H1 (cell line): ENCODE measurements around the gene RTN4. TPM values are rescaled to one million over a fixed set of nuclear protein-coding genes. Genes with fewer than 3 reads are reported as not detected.

ENCODE experiments used
- CTCF ChIA-PET: fragments of 300-600 bp; sonication (Branson Sonifier 250); formaldehyde crosslinking; loops from one replicate; lab custom pipeline; 2021; ENCODE audit not compliant: partially characterized antibody; lab: Charles Lee
- POLR2A ChIA-PET: fragments of 300-600 bp; sonication (Branson Sonifier 250); formaldehyde crosslinking; loops from one replicate; lab custom pipeline; 2021; ENCODE audit warnings: inconsistent platforms; ENCODE audit not compliant: partially characterized antibody; lab: Charles Lee
- DNase-seq, 2 experiments: peaks; one replicate each; pipeline versions ENCODE4 v3.0.0 to v3.0.0-alpha.2; 2010 to 2022; ENCODE audit warnings: low spot score in 2 of 2, low read depth in 1 of 2, mixed read lengths in 1 of 2
- FAIRE-seq: peaks from 2 replicates; lab custom pipeline; 2011; peaks lifted over from hg19 to GRCh38; lab: Jason Lieb, UNC
- H2AFZ ChIP-seq: 2 replicates; pipeline ENCODE4 v1.8.1; 2012; ENCODE audit warnings: low read length, inconsistent platforms
- H2AK5ac ChIP-seq: 2 replicates; pipeline ENCODE4 v1.6.1; 2013; ENCODE audit warnings: low read depth, low read length
- H2BK120ac ChIP-seq: replicated peaks from 2 replicates; pipeline ENCODE3; 2013; ENCODE audit warnings: low read depth, low read length, inconsistent platforms
- H2BK12ac ChIP-seq: 2 replicates; pipeline ENCODE4 v1.6.1; 2013; ENCODE audit warnings: low read depth, low read length
- H2BK15ac ChIP-seq: 2 replicates; pipeline ENCODE4 v1.6.1; 2013; ENCODE audit warnings: low read length
- H2BK20ac ChIP-seq: 2 replicates; pipeline ENCODE4 v1.6.1; 2013; ENCODE audit warnings: low read length
- H2BK5ac ChIP-seq: 2 replicates; pipeline ENCODE4 v1.6.1; 2013; ENCODE audit warnings: low read depth, low read length
- H3K14ac ChIP-seq: 2 replicates; pipeline ENCODE4 v1.6.1; 2013; ENCODE audit warnings: inconsistent platforms; ENCODE audit not compliant: insufficient read length
- H3K18ac ChIP-seq: 2 replicates; pipeline ENCODE4 v1.6.1; 2013; ENCODE audit warnings: low read length; ENCODE audit errors: extremely low read depth
- H3K23ac ChIP-seq: 2 replicates; pipeline ENCODE4 v1.6.1; 2013; ENCODE audit warnings: inconsistent platforms; ENCODE audit not compliant: insufficient read length
- H3K23me2 ChIP-seq: 2 replicates; pipeline ENCODE4 v1.6.1; 2013; ENCODE audit warnings: low read depth, low read length
- H3K27ac ChIP-seq: 2 replicates; pipeline ENCODE4 v1.6.1; 2011; ENCODE audit warnings: low read depth, low read length, inconsistent platforms
- H3K27me3 ChIP-seq, 4 experiments: replicated peaks in 1 of 4; 1 replicate in 1 of 4; 2 replicates in 3 of 4; pipeline versions ENCODE4 v1.6.1 to v1.8.1; 2011 to 2013; ENCODE audit warnings: low read length in 3 of 4, mild to moderate bottlenecking in 3 of 4, inconsistent platforms in 2 of 4, mixed read lengths in 2 of 4, moderate library complexity in 1 of 4; ENCODE audit not compliant: control insufficient read depth in 3 of 4, insufficient read depth in 3 of 4; ENCODE audit errors: extremely low read depth in 1 of 4
- H3K36me3 ChIP-seq, 4 experiments: 2 replicates each; pipeline versions ENCODE4 v1.6.1 to v1.8.1; 2011 to 2013; ENCODE audit warnings: mild to moderate bottlenecking in 4 of 4, low read length in 3 of 4, moderate library complexity in 2 of 4, control low read depth in 1 of 4, inconsistent platforms in 1 of 4; ENCODE audit not compliant: insufficient read depth in 4 of 4, control insufficient read depth in 2 of 4
- H3K4ac ChIP-seq: replicated peaks from 2 replicates; pipeline ENCODE3; 2013; ENCODE audit warnings: low read length, low read depth, mixed read lengths, inconsistent platforms; ENCODE audit not compliant: insufficient read length
- H3K4me1 ChIP-seq, 4 experiments: replicated peaks in 1 of 4; 1 replicate in 1 of 4; 2 replicates in 3 of 4; pipeline versions ENCODE4 v1.6.1 to v1.8.1; 2011 to 2013; ENCODE audit warnings: low read length in 3 of 4, inconsistent platforms in 2 of 4, mixed read lengths in 1 of 4; ENCODE audit not compliant: insufficient read depth in 4 of 4, control insufficient read depth in 3 of 4
- H3K4me2 ChIP-seq, 2 experiments: 2 replicates each; pipeline versions ENCODE4 v1.6.1 to v1.8.1; 2011 to 2013; ENCODE audit warnings: low read depth in 2 of 2, low read length in 2 of 2, control low read depth in 1 of 2, inconsistent platforms in 1 of 2, mild to moderate bottlenecking in 1 of 2; ENCODE audit not compliant: insufficient read depth in 1 of 2
- H3K4me3 ChIP-seq, 4 experiments: fragments of 200-600, 300-600 bp in 1 of 4; sonication (generic), shearing (Covaris generic), sonication (Bioruptor Twin) in 1 of 4; 2 replicates each; pipeline versions ENCODE4 v1.5.1 to v1.8.1; 2011 to 2016; ENCODE audit warnings: low read length in 4 of 4, low read depth in 3 of 4, control low read depth in 2 of 4, inconsistent platforms in 2 of 4, mild to moderate bottlenecking in 2 of 4, mixed read lengths in 1 of 4, moderate library complexity in 1 of 4; ENCODE audit not compliant: insufficient read depth in 2 of 4; ENCODE audit errors: extremely low read depth in 1 of 4
- H3K56ac ChIP-seq: replicated peaks from 2 replicates; pipeline ENCODE3; 2013; ENCODE audit warnings: low read depth, mild to moderate bottlenecking, mixed read lengths, low read length, inconsistent platforms; ENCODE audit not compliant: insufficient read length
- H3K79me1 ChIP-seq: 2 replicates; pipeline ENCODE4 v1.6.1; 2013; ENCODE audit warnings: low read depth, low read length, control low read depth
- H3K79me2 ChIP-seq, 2 experiments: 2 replicates each; pipeline versions ENCODE4 v1.6.1 to v1.8.1; 2012 to 2013; ENCODE audit warnings: low read length in 2 of 2, mild to moderate bottlenecking in 2 of 2, inconsistent platforms in 1 of 2; ENCODE audit not compliant: insufficient read depth in 2 of 2, control insufficient read depth in 1 of 2
- H3K9ac ChIP-seq, 4 experiments: replicated peaks in 1 of 4; 1 replicate in 1 of 4; 2 replicates in 3 of 4; pipeline versions ENCODE4 v1.6.1 to v1.8.1; 2011 to 2013; ENCODE audit warnings: low read depth in 3 of 4, low read length in 3 of 4, control low read depth in 2 of 4, mild to moderate bottlenecking in 2 of 4, moderate library complexity in 2 of 4, inconsistent platforms in 1 of 4; ENCODE audit errors: extremely low read depth in 1 of 4
- H3K9me3 ChIP-seq, 2 experiments: 2 replicates each; pipeline versions ENCODE4 v1.6.1 to v1.8.1; 2012 to 2013; ENCODE audit warnings: mild to moderate bottlenecking in 2 of 2, moderate library complexity in 2 of 2, control low read depth in 1 of 2, inconsistent platforms in 1 of 2, low read depth in 1 of 2, low read length in 1 of 2, mixed read lengths in 1 of 2; ENCODE audit not compliant: insufficient read depth in 2 of 2
- H4K20me1 ChIP-seq, 2 experiments: replicated peaks in 1 of 2; 2 replicates each; pipeline versions ENCODE3 to v1.8.1; 2011 to 2013; ENCODE audit warnings: inconsistent platforms in 2 of 2, low read length in 2 of 2, mild to moderate bottlenecking in 1 of 2; ENCODE audit not compliant: insufficient read depth in 2 of 2, control insufficient read depth in 1 of 2
- H4K5ac ChIP-seq: 2 replicates; pipeline ENCODE4 v1.6.1; 2013; ENCODE audit warnings: low read length, low read depth, mixed read lengths, inconsistent platforms; ENCODE audit not compliant: insufficient read length
- H4K8ac ChIP-seq: 2 replicates; pipeline ENCODE4 v1.8.0; 2013; ENCODE audit warnings: mild to moderate bottlenecking, moderate library complexity, low read length, inconsistent platforms; ENCODE audit not compliant: insufficient read depth; ENCODE audit errors: extremely low read depth
- H4K91ac ChIP-seq: replicated peaks from 2 replicates; pipeline ENCODE3; 2013; ENCODE audit warnings: low read length, mixed read lengths, inconsistent platforms; ENCODE audit not compliant: insufficient read length
- KDM4A ChIP-seq: IDR thresholded peaks from one replicate; pipeline ENCODE4 v1.7.1; 2012; ENCODE audit warnings: low read depth, mild to moderate bottlenecking, moderate library complexity, low read length, inconsistent platforms; ENCODE audit not compliant: severe bottlenecking
- MAFK ChIP-seq: IDR thresholded peaks from 2 replicates; pipeline ENCODE4 v1.6.1; 2012; ENCODE audit warnings: low read depth, mild to moderate bottlenecking, improper control_type of control experiment, low read length
- RAD21 ChIP-seq, 2 experiments: IDR thresholded peaks in 1 of 2; conservative IDR thresholded peaks in 1 of 2; 2 replicates each; pipeline ENCODE4 v1.6.1; 2011; ENCODE audit warnings: low read depth in 2 of 2, low read length in 2 of 2, improper control_type of control experiment in 1 of 2, inconsistent platforms in 1 of 2, mild to moderate bottlenecking in 1 of 2, moderate library complexity in 1 of 2
- WGBS, 2 experiments: shearing (Covaris generic) in 1 of 2; methylation state at CpG; one replicate each; pipeline versions ENCODE4 v1.1.6 to v1.1.7; 2013 to 2015; ENCODE audit warnings: low lambda C conversion rate in 2 of 2, mixed read lengths in 2 of 2, inconsistent platforms in 1 of 2, low coverage in 1 of 2, missing lambda C conversion rate in 1 of 2; ENCODE audit not compliant: insufficient replicate concordance in 2 of 2, insufficient coverage in 1 of 2, insufficient read length in 1 of 2; ENCODE audit errors: extremely low coverage in 1 of 2, missing lambda C conversion rate in 1 of 2; 5-methylcytosine and 5-hydroxymethylcytosine counted together
- polyA plus RNA-seq, 7 experiments: library from polyadenylated mRNA; depleted of rRNA in 3 of 7; stranded (reverse) in 5 of 7; unstranded in 2 of 7; fragments of >200 nt in 5 of 7; fragments of 200-250 nt in 2 of 7; gene quantifications; 1 replicate in 5 of 7; 2 replicates in 1 of 7; 4 replicates in 1 of 7; pipeline versions ENCODE4 v1.2.1 to v1.2.3, GENCODE V29; 2011 to 2013; ENCODE audit warnings: missing spikeins in 2 of 7, mixed read lengths in 2 of 7
- total RNA-seq: library from RNA; stranded (reverse); fragmentation: NEBNext Ultra II Directional; extraction: Animal tissue kit (Norgen Biotek cat#: 25700); gene quantifications from 2 replicates; pipeline ENCODE4 v1.2.1, GENCODE V29; 2021

RTN4 gene
- total and polyA plus RNA-seq, 2 of the 8 experiments (the other 6 are each of a cell fraction or from before 2014, with no cell fraction given), result 179 to 242 TPM

DNA sequence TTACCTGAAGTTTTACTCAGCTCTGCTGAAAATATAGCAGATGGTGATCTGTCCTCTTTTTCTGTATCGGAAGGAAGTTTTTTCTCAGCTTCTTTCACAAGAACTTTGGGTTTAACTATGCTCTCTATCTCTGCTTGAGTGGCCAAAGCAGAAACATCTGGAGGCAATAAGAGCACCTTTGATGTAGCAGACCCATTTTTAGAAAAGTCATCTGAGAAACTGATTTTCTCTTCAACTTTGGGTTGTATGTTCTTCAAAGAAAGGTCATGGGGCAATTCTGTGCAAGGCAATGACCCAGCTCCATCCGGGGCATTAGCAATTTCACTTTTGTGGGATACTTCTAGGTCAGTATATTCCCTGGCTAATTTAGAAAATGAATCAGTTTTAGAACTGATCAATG lies 25.2 kb downstream of the RTN4 start:
- no peak overlapping the region for H3K23ac ChIP-seq
- 95% methylated on average over 2 of the region's 2 CpGs; no CpG with 5 or more reads in 1 of the 2 experiments for WGBS, 2 experiments
- POLR2A ChIA-PET, result interaction anchor here (1.3 to 1.7 kb wide), 2 partner anchors 12 to 25 kb away, joined by 3 to 6 read pairs; partner anchors contain the start of gene RTN4
- peak overlapping the region in 1 of 4 experiments; percentile 34; a peak in 1 of 7 replicates for H3K9ac ChIP-seq
- H3K27ac ChIP-seq, result no peak overlapping the region
- no peak overlapping the region for H2BK12ac ChIP-seq
- H4K8ac ChIP-seq, result no peak overlapping the region
- H4K91ac ChIP-seq, result no peak overlapping the region
- H2BK20ac ChIP-seq, result no peak overlapping the region
- FAIRE-seq, result no peak
- no peak overlapping the region for H3K14ac ChIP-seq
- no peak overlapping the region for H3K56ac ChIP-seq
- CTCF ChIA-PET, result interaction anchor here (0.9 to 2.2 kb wide), 3 partner anchors 11 to 23 kb away, joined by 3 to 15 read pairs (median 4); no protein-coding TSS in a partner anchor
- H2BK5ac ChIP-seq, result no peak overlapping the region
- H3K79me2 ChIP-seq, result peaks cover 26 to 99% of the 10 kb centered on the region in 2 experiments
- H3K4me1 ChIP-seq, result peaks cover 0 to 27% (median 20%) of the 10 kb centered on the region in 4 experiments; a peak in 5 of 7 replicates
- H3K23me2 ChIP-seq, result peaks cover 3% of the 10 kb centered on the region; the same call in 1 of the 2 replicates
- H3K36me3 ChIP-seq, result no peaks in the 10 kb centered on the region; a peak in 1 of 8 replicates
- H2AK5ac ChIP-seq, result no peak overlapping the region
- H2BK15ac ChIP-seq, result no peak overlapping the region
- DNase-seq, result no peak
- H4K20me1 ChIP-seq, result peaks cover 24 to 28% of the 10 kb centered on the region in 2 experiments
- no peaks in the 10 kb centered on the region for H3K9me3 ChIP-seq
- no peaks in the 10 kb centered on the region for H3K27me3 ChIP-seq
- no peak overlapping the region for H3K4ac ChIP-seq
- no peak overlapping the region for H3K4me2 ChIP-seq
- H3K4me3 ChIP-seq, result no peak overlapping the region
- H2BK120ac ChIP-seq, result no peak overlapping the region
- H3K79me1 ChIP-seq, result peaks cover 3% of the 10 kb centered on the region; the same call in 1 of the 2 replicates
- H4K5ac ChIP-seq, result no peak overlapping the region
- H3K18ac ChIP-seq, result no peak overlapping the region
- H2AFZ ChIP-seq, result no peak overlapping the region
- TF ChIP-seq RAD21 (IDR thresholded peaks at IDR 0.05 in 1 of 2, conservative IDR thresholded peaks at IDR 0.05 in 1 of 2; ENCODE audit: low read depth in 2 of 2, low read length in 2 of 2) (no peak), MAFK (no peak), KDM4A (no peak)
